Ovary (tissue), 3 donors: ENCODE results near the gene MALRD1.

Source experiments
- POLR2A ChIP-seq: fragments of 450-650 bp; IDR thresholded peaks from one replicate; pipeline ENCODE4 v1.6.1; 2017; ENCODE audit warnings: antibody characterized with exemption, mild to moderate bottlenecking, moderate library complexity
- TF ChIP-seq, protein P1 (sequence below), 3 donors: fragments of 450-650 bp in 2 of 3; fragments of 200-600 bp in 1 of 3; IDR thresholded peaks; one replicate each; pipeline versions ENCODE4 v1.5.1 to v1.8.0; 2016 to 2022; ENCODE audit warnings: antibody characterized with exemption in 3 of 3, mild to moderate bottlenecking in 1 of 3
- donor health status: DM: no; HTN: no; CAD: no.

DNA sequence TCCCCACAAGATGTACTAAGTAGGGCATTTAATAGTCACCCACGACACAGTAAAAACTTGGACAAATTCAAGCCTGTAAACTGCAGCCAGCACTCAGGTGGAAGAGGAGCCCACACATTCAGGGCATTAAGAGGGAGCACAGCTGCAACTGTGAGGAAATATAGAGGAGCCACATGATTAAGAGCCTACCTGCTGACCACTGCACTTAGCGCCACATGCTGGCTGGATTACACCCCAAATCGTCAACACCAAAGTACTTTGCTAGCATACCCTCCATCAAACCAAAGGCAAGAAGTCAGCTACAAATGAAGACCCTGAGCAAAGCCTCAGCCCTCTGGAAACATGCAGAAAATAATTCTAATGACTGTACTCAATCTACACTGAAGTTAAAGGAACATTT is 445.3 kb downstream of the MALRD1 start:
- TF ChIP-seq, protein P1, sequence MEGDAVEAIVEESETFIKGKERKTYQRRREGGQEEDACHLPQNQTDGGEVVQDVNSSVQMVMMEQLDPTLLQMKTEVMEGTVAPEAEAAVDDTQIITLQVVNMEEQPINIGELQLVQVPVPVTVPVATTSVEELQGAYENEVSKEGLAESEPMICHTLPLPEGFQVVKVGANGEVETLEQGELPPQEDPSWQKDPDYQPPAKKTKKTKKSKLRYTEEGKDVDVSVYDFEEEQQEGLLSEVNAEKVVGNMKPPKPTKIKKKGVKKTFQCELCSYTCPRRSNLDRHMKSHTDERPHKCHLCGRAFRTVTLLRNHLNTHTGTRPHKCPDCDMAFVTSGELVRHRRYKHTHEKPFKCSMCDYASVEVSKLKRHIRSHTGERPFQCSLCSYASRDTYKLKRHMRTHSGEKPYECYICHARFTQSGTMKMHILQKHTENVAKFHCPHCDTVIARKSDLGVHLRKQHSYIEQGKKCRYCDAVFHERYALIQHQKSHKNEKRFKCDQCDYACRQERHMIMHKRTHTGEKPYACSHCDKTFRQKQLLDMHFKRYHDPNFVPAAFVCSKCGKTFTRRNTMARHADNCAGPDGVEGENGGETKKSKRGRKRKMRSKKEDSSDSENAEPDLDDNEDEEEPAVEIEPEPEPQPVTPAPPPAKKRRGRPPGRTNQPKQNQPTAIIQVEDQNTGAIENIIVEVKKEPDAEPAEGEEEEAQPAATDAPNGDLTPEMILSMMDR (IDR thresholded peaks at IDR 0.05) = no peak
- TF ChIP-seq POLR2A = no peak
